GM23338 (cell line): Measurements from ENCODE around the gene PTPRC.

Experiments used
- CREB1 ChIP-seq: fragments of 250-450 bp; sonication (Bioruptor Pico); IDR thresholded peaks from 2 replicates; pipeline ENCODE4 v1.5.0; 2020; ENCODE audit warnings: low read depth, mild to moderate bottlenecking, moderate library complexity
- CTCF ChIP-seq, 2 experiments: fragments of 200-600 bp in 1 of 2; sonication (generic) in 1 of 2; conservative IDR thresholded peaks; 2 replicates each; pipeline versions ENCODE4 v1.5.1 to v1.6.1; 2016 to 2017; ENCODE audit warnings: antibody characterized with exemption in 2 of 2, low read depth in 2 of 2, mild to moderate bottlenecking in 2 of 2, moderate library complexity in 1 of 2
- EZH2 ChIP-seq: fragments of 200-600 bp; sonication (generic); IDR thresholded peaks from one replicate; pipeline ENCODE4 v1.8.0; 2017; ENCODE audit warnings: antibody characterized with exemption, mild to moderate bottlenecking, low read depth; ENCODE audit not compliant: unreplicated experiment
- EZH2phosphoT487 ChIP-seq: fragments of 200-600 bp; sonication (generic); IDR thresholded peaks from one replicate; pipeline ENCODE4 v1.8.1; 2018; ENCODE audit warnings: antibody characterized with exemption; ENCODE audit not compliant: unreplicated experiment
- NANOG ChIP-seq: IDR thresholded peaks from 2 replicates; pipeline ENCODE4 v1.6.1; 2016; ENCODE audit warnings: antibody characterized with exemption, borderline replicate concordance
- POLR2AphosphoS5 ChIP-seq: IDR thresholded peaks from 2 replicates; pipeline ENCODE4 v1.6.1; 2016; ENCODE audit warnings: antibody characterized with exemption, low read depth
- REST ChIP-seq: IDR thresholded peaks from one replicate; pipeline ENCODE4 v1.6.1; 2018; ENCODE audit warnings: antibody characterized with exemption; ENCODE audit not compliant: unreplicated experiment

- no peak for TF ChIP-seq CTCF (conservative IDR thresholded peaks at IDR 0.05; ENCODE audit: low read depth in 2 of 2)
- TF ChIP-seq CREB1: no peak
- no peak for TF ChIP-seq POLR2AphosphoS5
- TF ChIP-seq REST: no peak
- TF ChIP-seq NANOG: no peak
- no peak for TF ChIP-seq EZH2
- no peak for TF ChIP-seq EZH2phosphoT487
Measured at GRCh38 chr1:198708761-198709525, 70.1 kb downstream of the PTPRC start.
